IMR-90 (cell line): ENCODE measurements around the gene BAZ2B. TPM values are rescaled to one million over a fixed set of nuclear protein-coding genes. Genes with fewer than 3 reads are reported as not detected.

Experiments used
- ATAC-seq: fragments of 200-7000 bp; cut with Tn5 transposase; 2 replicates; pipeline ENCODE4 v1.9.1; 2020; ENCODE audit warnings: low read depth, mild to moderate bottlenecking, moderate library complexity
- BruUV-seq: library from RNA; stranded (reverse); fragments of 400-500 nt; replicated peaks from 2 replicates; lab custom pipeline; 2021; lab: Mats Ljungman, UMichigan
- CTCF ChIA-PET: fragments of 300-600 bp; formaldehyde crosslinking; extraction: SDS; loops from one replicate; lab custom pipeline; 2021; ENCODE audit warnings: antibody characterized with exemption; lab: Yijun Ruan, JAX
- POLR2A ChIA-PET: fragments of 300-600 bp; sonication (Branson Sonifier 250); formaldehyde crosslinking; loops from one replicate; lab custom pipeline; 2022; ENCODE audit warnings: antibody characterized with exemption; ENCODE audit not compliant: unreplicated experiment; lab: Charles Lee
- DNase-seq: peaks from one replicate; pipeline ENCODE4 v3.0.0; 2013
- H2AFZ ChIP-seq: replicated peaks from 2 replicates; pipeline ENCODE3; 2013; ENCODE audit warnings: low read length, mild to moderate bottlenecking; ENCODE audit not compliant: poor library complexity
- H2AK5ac ChIP-seq: 2 replicates; pipeline ENCODE4 v1.6.1; 2013; ENCODE audit warnings: low read depth, low read length, inconsistent platforms
- H2AK9ac ChIP-seq: replicated peaks from 2 replicates; pipeline ENCODE3; 2013; ENCODE audit warnings: mild to moderate bottlenecking, low read depth, low read length, moderate library complexity; ENCODE audit not compliant: poor library complexity
- H2BK120ac ChIP-seq: 2 replicates; pipeline ENCODE4 v1.6.1; 2013; ENCODE audit warnings: low read depth, low read length, inconsistent platforms
- H2BK15ac ChIP-seq: 3 replicates; pipeline ENCODE4 v1.6.1; 2013; ENCODE audit warnings: low read depth, low read length, inconsistent platforms
- H2BK20ac ChIP-seq: 2 replicates; pipeline ENCODE4 v1.6.1; 2013; ENCODE audit warnings: low read depth, mild to moderate bottlenecking, inconsistent platforms, low read length, moderate library complexity
- H2BK5ac ChIP-seq: 2 replicates; pipeline ENCODE4 v1.6.1; 2013; ENCODE audit warnings: mild to moderate bottlenecking, low read depth, low read length, inconsistent platforms; ENCODE audit not compliant: poor library complexity, severe bottlenecking
- H3K14ac ChIP-seq: replicated peaks from 2 replicates; pipeline ENCODE4 v1.6.1; 2013; ENCODE audit warnings: low read depth, low read length, inconsistent platforms
- H3K18ac ChIP-seq: 2 replicates; pipeline ENCODE4 v1.6.1; 2013; ENCODE audit warnings: low read depth, low read length, control low read depth
- H3K23ac ChIP-seq: 2 replicates; pipeline ENCODE4 v1.6.1; 2013; ENCODE audit warnings: low read depth, low read length, inconsistent platforms
- H3K27ac ChIP-seq: 2 replicates; pipeline ENCODE4 v1.5.1; 2013; ENCODE audit warnings: mild to moderate bottlenecking, control low read depth, low read length; ENCODE audit not compliant: insufficient read depth
- H3K27me3 ChIP-seq: 2 replicates; pipeline ENCODE4 v1.6.1; 2013; ENCODE audit warnings: low read length; ENCODE audit not compliant: control insufficient read depth, insufficient read depth
- H3K36me3 ChIP-seq: 2 replicates; pipeline ENCODE4 v1.6.1; 2013; ENCODE audit warnings: low read length, mixed read lengths; ENCODE audit not compliant: control insufficient read depth, insufficient read depth
- H3K4ac ChIP-seq: 2 replicates; pipeline ENCODE4 v1.6.1; 2013; ENCODE audit warnings: low read depth, low read length, inconsistent platforms
- H3K4me1 ChIP-seq: 2 replicates; pipeline ENCODE4 v1.6.1; 2013; ENCODE audit warnings: low read length, mixed read lengths; ENCODE audit not compliant: control insufficient read depth, insufficient read depth
- H3K4me2 ChIP-seq: 2 replicates; pipeline ENCODE4 v1.6.1; 2013; ENCODE audit warnings: low read depth, mild to moderate bottlenecking, control low read depth, low read length, moderate library complexity
- H3K4me3 ChIP-seq: 2 replicates; pipeline ENCODE4 v1.5.1; 2013; ENCODE audit warnings: low read depth, mild to moderate bottlenecking, control low read depth, low read length, moderate library complexity; ENCODE audit not compliant: insufficient read depth
- H3K56ac ChIP-seq: 2 replicates; pipeline ENCODE4 v1.6.1; 2013; ENCODE audit warnings: low read length, inconsistent platforms; ENCODE audit not compliant: insufficient read depth; ENCODE audit errors: extremely low read depth
- H3K79me1 ChIP-seq, 2 experiments: 2 replicates each; pipeline ENCODE4 v1.6.1; 2013; ENCODE audit warnings: low read length in 2 of 2, inconsistent platforms in 1 of 2, low read depth in 1 of 2
- H3K9ac ChIP-seq: 2 replicates; pipeline ENCODE4 v1.6.1; 2013; ENCODE audit warnings: low read depth, low read length, control low read depth
- H3K9me1 ChIP-seq: 2 replicates; pipeline ENCODE4 v1.6.1; 2013; ENCODE audit warnings: low read length, inconsistent platforms; ENCODE audit not compliant: insufficient read depth
- H3K9me3 ChIP-seq: 2 replicates; pipeline ENCODE4 v1.6.1; 2013; ENCODE audit warnings: low read length; ENCODE audit not compliant: control insufficient read depth, insufficient read depth
- H4K20me1 ChIP-seq: 2 replicates; pipeline ENCODE4 v1.6.1; 2013; ENCODE audit warnings: low read length, inconsistent platforms; ENCODE audit not compliant: insufficient read depth
- H4K5ac ChIP-seq: 2 replicates; pipeline ENCODE4 v1.6.1; 2013; ENCODE audit warnings: mild to moderate bottlenecking, low read depth, low read length, control low read depth
- H4K8ac ChIP-seq, 2 experiments: 2 replicates each; pipeline ENCODE4 v1.6.1; 2013; ENCODE audit warnings: low read depth in 2 of 2, low read length in 2 of 2, control low read depth in 1 of 2, inconsistent platforms in 1 of 2
- H4K91ac ChIP-seq: 2 replicates; pipeline ENCODE4 v1.6.1; 2013; ENCODE audit warnings: low read depth, low read length, inconsistent platforms; ENCODE audit not compliant: insufficient read depth
- BHLHE40 ChIP-seq: fragments of 150-350 bp; IDR thresholded peaks from 2 replicates; pipeline ENCODE4 v1.6.1; 2016; ENCODE audit warnings: mild to moderate bottlenecking, low read depth, low read length
- ELK1 ChIP-seq: fragments of 150-350 bp; IDR thresholded peaks from 2 replicates; pipeline ENCODE4 v1.6.1; 2016; ENCODE audit warnings: low read depth, mild to moderate bottlenecking, low read length, moderate library complexity, borderline replicate concordance
- MAFK ChIP-seq: IDR thresholded peaks from 2 replicates; pipeline ENCODE4 v1.6.1; 2012; ENCODE audit warnings: low read depth, low read length, improper control_type of control experiment
- MXI1 ChIP-seq: IDR thresholded peaks from 2 replicates; pipeline ENCODE4 v1.6.1; 2012; ENCODE audit warnings: low read depth, mild to moderate bottlenecking, low read length, moderate library complexity, borderline replicate concordance
- RCOR1 ChIP-seq: IDR thresholded peaks from 2 replicates; pipeline ENCODE4 v1.6.1; 2012; ENCODE audit warnings: mild to moderate bottlenecking, low read length, improper control_type of control experiment; ENCODE audit not compliant: insufficient replicate concordance
- USF2 ChIP-seq: fragments of 150-350 bp; IDR thresholded peaks from 2 replicates; pipeline ENCODE4 v1.6.1; 2017; ENCODE audit warnings: mild to moderate bottlenecking, antibody characterized with exemption, low read length, low read depth
- WGBS, 2 experiments: methylation state at CpG; one replicate each; pipeline versions ENCODE4 v1.1.5 to v1.1.7; 2013; ENCODE audit warnings: missing lambda C conversion rate in 2 of 2; ENCODE audit not compliant: insufficient read length in 1 of 2; ENCODE audit errors: extremely low coverage in 2 of 2; 5-methylcytosine and 5-hydroxymethylcytosine counted together
- dilution Hi-C: fragments of 300-500 bp; cut with HindIII; formaldehyde crosslinking; loops from one replicate; pipeline ENCODE4 v1.14.3; 2018; ENCODE audit warnings: low sequenced_read_pairs; ENCODE audit not compliant: unreplicated experiment
- in situ Hi-C: fragments of 300-500 bp; cut with MboI; formaldehyde crosslinking; loops from 3 replicates; pipeline ENCODE4 v1.14.3; 2019; ENCODE audit warnings: low sequenced_read_pairs, inconsistent platforms, mixed read lengths
- intact Hi-C: fragments of 100-400 bp; cut with micrococcal nuclease; formaldehyde crosslinking; loops from 2 replicates; pipeline ENCODE4 v1.10.0; 2022
- polyA plus RNA-seq, 3 experiments: library from polyadenylated mRNA; depleted of rRNA; stranded (reverse); fragments of >200 nt; gene quantifications; 2 replicates each; pipeline ENCODE4 v1.2.3, GENCODE V29; 2012; ENCODE audit warnings: low replicate concordance in 1 of 3
- total RNA-seq: library from RNA; depleted of rRNA; stranded (reverse); fragments of >200 nt; gene quantifications from 2 replicates; pipeline ENCODE4 v1.2.3, GENCODE V29; 2012

The BAZ2B gene
- total and polyA plus RNA-seq, 2 of the 4 experiments (the other 2 are of a cell fraction): 8.9 to 42.1 TPM

GRCh38 chr2:159366538-159366937 lies 249.8 kb downstream of the BAZ2B start:
- DNase-seq: peak; percentile 68
- dilution Hi-C loops: no loop called here

More at GRCh38 chr2:159366538-159366937, 249.8 kb downstream of the BAZ2B start:
- Histone ChIP-seq H3K14ac (no peak overlapping the region), H4K20me1 (no peaks in the 10 kb centered on the region), H3K4me1 (peaks cover 4% of the 10 kb centered on the region; the same call in 1 of the 2 replicates), H2BK20ac (no peak overlapping the region), H3K9ac (no peak overlapping the region), H3K4ac (no peak overlapping the region), H3K23ac (no peak overlapping the region), H3K18ac (no peak overlapping the region), H3K27ac (no peak overlapping the region), H4K8ac (no peak overlapping the region), H2BK15ac (no peak overlapping the region), H3K9me3 (no peaks in the 10 kb centered on the region), H2BK120ac (no peak overlapping the region), H3K4me2 (no peak overlapping the region), H3K27me3 (no peaks in the 10 kb centered on the region), H4K91ac (no peak overlapping the region), H2AFZ (no peak overlapping the region), H3K9me1 (peaks cover 7% of the 10 kb centered on the region; the same call in 1 of the 2 replicates), H3K56ac (no peak overlapping the region), H3K4me3 (no peak overlapping the region), H4K5ac (no peak overlapping the region), H2BK5ac (no peak overlapping the region), H2AK9ac (no peak overlapping the region), H3K36me3 (peaks cover 22% of the 10 kb centered on the region), H3K79me1 (no peaks in the 10 kb centered on the region), H2AK5ac (no peak overlapping the region)
- TF ChIP-seq RCOR1: no peak
- TF ChIP-seq ELK1: no peak
- no peak for TF ChIP-seq MXI1
- TF ChIP-seq MAFK: no peak
- TF ChIP-seq BHLHE40: no peak
- TF ChIP-seq USF2: no peak
- ATAC-seq: peak; percentile 75
- intact Hi-C loops: no loop called here
- POLR2A ChIA-PET: interaction anchor here (0.6 kb wide), 1 partner anchor 346 kb away, joined by 3 read pairs; no protein-coding TSS in a partner anchor
- no TSS peak for BruUV-seq
- in situ Hi-C loops: no loop called here
- 60% methylated on average over 1 of the region's 3 CpGs; no CpG with 5 or more reads in 1 of the 2 experiments for WGBS, 2 experiments
- CTCF ChIA-PET: interaction anchor here (0.6 kb wide), 2 partner anchors 28 to 77 kb away, joined by 3 to 6 read pairs; no protein-coding TSS in a partner anchor
